Activated CD4-positive, alpha-beta T cell treated with anti-CD3 and anti-CD28 coated beads for 1 hour (primary cell): ENCODE data around the gene BMP5.
"Not testable (repeated sequence)": the region's sequence is repeated elsewhere in the genome, so short reads cannot be mapped to it uniquely, and the experiment has no call there.

Source experiments
- DNase-seq: peaks from one replicate; pipeline ENCODE4 v3.0.0-alpha.2; 2020

Gene BMP5

DNA sequence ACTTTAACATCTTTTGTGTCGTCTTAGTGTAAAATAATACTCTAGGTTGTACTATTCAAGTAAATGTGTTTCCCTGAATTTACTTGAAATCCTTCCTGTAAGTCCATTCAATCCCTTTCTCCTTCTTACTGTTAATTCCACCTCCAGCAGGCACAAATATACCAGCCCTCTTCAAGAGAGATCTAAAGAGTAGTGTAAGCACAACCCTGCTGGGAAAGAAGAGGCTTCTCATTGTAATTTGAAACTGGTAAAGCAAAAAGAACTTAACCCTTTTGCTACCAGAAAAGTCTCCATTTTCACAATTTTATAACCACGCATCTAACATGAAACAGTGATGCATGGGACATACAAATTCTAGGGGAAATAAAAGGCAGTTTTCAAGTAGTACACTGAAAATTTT, at the start of gene BMP5:
BMP5 (minus strand) TSS at position 191 of the 400 bp plus-strand sequence. CDS start 725 bp downstream, outside the sequence.
- no peak for DNase-seq

DNA sequence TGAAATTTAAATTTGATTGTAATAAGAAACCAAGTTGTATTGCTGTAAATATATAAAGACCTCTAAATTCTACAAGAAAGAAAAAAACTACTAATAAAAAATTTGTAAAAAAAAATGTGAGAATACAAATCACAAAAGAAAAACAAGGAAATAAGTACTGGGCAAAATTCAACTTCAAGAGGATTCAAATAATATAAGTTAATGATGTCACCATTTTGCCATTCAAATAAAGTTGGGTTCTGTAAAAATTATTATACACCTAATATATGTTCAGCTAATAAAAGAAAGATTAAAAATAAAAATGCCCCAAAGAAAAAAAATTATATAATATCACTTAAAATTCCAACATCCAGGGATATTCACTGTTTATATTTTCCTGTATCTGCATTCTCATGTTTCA, 47.0 kb upstream of the BMP5 start:
- no peak for DNase-seq

DNA sequence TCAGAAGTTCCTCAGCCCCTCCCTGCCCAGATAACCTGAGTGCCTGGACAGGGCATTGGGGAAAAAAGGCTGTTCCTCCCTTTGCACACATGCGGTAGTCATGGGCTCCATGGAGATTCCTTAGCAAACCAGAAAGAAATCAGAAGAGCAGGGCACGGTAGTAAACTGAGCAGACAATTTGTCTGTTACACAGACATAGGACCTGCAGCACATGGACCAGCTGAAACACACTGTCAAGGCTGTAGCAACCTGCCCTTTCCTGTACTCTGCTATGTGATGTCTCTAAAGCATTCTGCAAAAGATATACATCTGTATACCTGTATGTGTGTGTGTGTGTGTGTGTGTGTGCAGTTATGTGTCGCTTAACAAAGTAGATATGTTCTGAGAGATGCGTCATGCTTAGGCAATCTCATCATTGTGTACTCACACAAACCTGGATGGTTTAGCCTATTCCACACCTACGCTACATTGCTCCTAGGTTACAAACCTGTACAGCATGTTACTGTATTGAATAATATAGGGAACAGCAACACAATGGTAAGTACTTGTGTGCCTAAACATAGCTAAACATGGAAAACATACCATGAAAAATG, 44.4 kb upstream of the BMP5 start:
- no peak for DNase-seq

DNA sequence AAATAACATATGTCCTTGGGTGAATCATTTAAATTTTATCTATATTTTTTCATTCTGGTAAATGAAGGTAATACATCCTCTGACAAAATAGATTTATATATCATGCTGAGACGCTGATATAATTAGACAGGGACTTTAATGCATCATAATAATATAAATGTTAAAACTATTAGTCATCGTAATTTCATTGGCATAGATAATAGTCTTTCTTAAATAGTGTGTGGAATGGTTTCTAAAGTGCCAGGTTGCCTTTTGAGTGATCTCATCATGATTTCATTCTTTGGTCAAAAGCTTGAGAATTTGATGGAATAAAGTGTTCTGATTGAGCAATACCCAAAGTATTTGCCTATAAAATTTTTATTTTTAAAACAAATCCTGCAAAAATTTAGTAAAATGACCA, 43.2 kb upstream of the BMP5 start:
- DNase-seq, result no peak

GRCh38 chr6:55917751-55918415, 42.5 kb upstream of the BMP5 start:
- DNase-seq, result no peak

DNA sequence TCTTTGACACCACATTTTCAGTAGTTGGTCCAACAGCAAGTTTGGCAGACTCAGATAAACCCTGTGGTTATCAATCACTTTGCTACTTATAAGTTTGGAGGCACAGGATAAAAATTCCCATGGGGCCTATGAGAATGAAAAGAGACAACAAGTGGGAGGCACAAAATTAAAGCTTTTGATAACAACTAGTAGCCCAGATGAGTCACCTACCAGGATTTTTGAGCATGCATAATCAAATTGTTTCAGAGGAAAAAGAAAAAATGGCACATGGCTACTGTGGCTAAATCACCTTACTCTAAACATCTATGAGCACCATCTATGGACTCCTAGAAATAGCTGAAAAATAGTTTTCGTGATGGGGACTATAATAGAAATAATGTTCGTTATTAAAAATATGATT, 40.8 kb upstream of the BMP5 start:
- DNase-seq, result no peak

GRCh38 chr6:55913228-55914195, 38.1 kb upstream of the BMP5 start:
- no peak for DNase-seq

DNA sequence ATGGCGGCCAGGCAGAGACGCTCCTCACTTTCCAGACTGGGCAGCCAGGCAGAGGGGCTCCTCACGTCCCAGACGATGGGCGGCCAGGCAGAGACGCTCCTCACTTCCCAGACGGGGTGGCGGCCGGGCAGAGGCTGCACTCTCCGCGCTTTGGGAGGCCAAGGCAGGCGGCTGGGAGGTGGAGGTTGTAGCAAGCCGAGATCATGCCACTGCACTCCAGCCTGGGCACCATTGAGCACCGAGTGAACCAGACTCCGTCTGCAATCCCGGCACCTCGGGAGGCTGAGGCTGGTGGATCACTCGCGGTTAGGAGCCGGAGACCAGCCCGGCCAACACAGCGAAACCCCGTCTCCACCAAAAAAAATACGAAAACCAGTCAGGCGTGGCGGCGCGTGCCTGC, 35.1 kb upstream of the BMP5 start:
- DNase-seq, result not testable (repeated sequence)

GRCh38 chr6:55909911-55910310, 34.5 kb upstream of the BMP5 start:
- not testable (repeated sequence) for DNase-seq

GRCh38 chr6:55902796-55903195, 27.4 kb upstream of the BMP5 start:
- DNase-seq, result no peak

- no peak for DNase-seq
Measured at GRCh38 chr6:55901765-55902270, 26.4 kb upstream of the BMP5 start.

- DNase-seq, result no peak
Measured at GRCh38 chr6:55898342-55898741, 23.0 kb upstream of the BMP5 start.

GRCh38 chr6:55897346-55897745, 22.0 kb upstream of the BMP5 start:
- DNase-seq, result no peak

- DNase-seq, result no peak
Measured at GRCh38 chr6:55895972-55896730, 20.8 kb upstream of the BMP5 start.

GRCh38 chr6:55892749-55893357, 17.5 kb upstream of the BMP5 start:
- no peak for DNase-seq

- no peak for DNase-seq
Measured at GRCh38 chr6:55888917-55889316, 13.5 kb upstream of the BMP5 start.

DNA sequence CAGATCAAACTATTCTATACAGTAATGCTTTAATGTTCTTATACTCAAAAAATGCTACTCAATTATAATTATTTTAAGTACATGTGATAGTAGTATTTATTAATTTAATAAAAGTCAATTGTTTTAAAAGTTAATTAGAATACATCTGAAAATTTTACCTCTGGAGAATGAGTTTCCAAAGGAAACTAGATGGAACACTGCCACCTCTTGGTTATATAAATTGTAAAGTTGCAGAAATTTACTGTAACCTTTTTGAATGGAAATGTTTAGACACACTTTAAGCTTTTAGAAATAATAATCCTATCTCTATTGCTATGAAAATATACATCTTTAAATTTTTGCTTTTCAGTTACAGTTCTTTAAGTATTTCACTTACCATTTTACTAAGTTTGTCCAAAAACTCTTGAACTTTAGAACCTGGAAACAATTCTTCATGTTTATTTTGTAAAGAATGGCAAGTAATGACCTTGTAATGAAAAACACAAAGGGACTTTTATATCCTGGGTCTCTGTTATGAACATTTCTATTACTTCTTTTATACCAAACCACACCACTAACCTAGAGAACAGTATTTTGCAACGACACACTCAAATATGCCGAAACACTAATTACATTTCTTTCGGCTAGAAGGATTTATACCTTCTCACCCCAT, 10.9 kb upstream of the BMP5 start:
- no peak for DNase-seq

DNA sequence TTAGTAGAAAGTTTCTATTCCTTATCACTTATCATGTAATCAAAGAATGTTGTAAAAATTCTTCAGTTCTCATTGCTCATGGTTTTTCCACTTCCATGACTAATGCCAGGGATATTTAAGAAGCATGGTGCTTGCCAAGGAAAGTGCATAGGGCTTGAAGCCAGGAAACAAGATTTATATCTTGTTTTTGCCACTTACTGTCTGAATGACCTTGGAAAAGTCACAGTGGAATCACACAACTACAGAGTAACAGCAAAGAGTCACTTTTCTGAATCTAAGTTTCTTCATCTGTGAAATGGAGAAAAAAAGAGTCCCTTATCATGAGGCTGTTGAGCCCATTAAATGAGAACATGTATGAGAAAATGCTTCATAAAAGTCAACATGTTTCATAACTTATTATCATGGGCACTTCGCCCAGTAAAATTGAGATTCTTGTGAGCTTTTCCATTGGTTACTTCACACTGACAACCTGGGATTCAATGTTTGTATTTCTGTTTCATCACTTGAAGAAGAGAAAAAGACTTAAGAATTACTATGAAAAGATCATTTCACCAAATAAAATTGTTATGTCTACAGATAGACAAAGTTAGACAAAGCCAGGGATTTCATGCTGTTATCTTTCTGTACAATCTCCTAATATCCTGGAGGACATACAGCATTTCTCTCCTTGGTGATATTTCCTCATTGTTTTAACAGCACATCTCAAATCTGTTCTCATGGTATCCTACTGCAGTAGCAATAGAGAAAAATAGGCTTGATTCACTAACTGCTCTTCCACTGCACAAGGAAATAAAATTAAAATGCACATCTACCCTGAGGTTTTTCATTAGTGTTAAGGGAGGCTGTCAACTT, 7.6 kb upstream of the BMP5 start:
- no peak for DNase-seq

DNA sequence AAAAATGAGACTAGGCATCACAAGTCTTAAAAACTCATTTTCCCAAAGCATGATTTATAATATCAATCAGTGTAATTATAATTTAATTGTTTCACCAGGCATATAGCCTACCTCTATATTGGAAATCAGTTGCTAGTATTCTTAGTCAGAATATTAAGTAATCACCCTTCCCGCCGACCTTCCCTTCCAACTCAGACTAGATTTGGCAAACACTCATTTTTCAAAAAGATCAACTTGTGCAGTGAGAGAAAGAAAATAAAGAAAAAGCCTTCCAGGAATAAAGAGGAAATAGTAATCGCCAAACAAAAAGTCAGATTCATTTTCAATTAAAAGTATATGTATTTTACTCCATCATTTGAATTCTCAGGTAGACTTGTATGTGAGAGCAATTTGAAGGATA, 1.9 kb upstream of the BMP5 start:
- DNase-seq, result no peak

GRCh38 chr6:55874316-55874715, 1.1 kb downstream of the BMP5 start:
- DNase-seq, result no peak

- DNase-seq, result no peak
Measured at GRCh38 chr6:55872866-55873265, 2.5 kb downstream of the BMP5 start.
